ENCODE results near the gene TET1.
"Not testable (repeated sequence)": the region's sequence is repeated elsewhere in the genome, so short reads cannot be mapped to it uniquely, and the experiment has no call there.

Gene TET1

GRCh38 chr10:68562661-68563570 lies 2.8 kb downstream of the TET1 start:
- Histone ChIP-seq H3K4me1 (ENCODE audit: control insufficient read depth in 2 of 2, insufficient read depth in 2 of 2, low read length in 2 of 2) (peaks cover 0 to 2% of the 10 kb centered on the region in 2 donors), H3K27me3 (ENCODE audit: control insufficient read depth in 2 of 2, insufficient read depth in 2 of 2, low read length in 2 of 2) (peaks cover 7 to 16% of the 10 kb centered on the region in 2 donors), H3K4me3 (ENCODE audit: low read length in 2 of 2) (peak overlapping the region in 1 of 2 donors; percentile 5), H3K9me3 (ENCODE audit: control insufficient read depth in 2 of 2, low read length in 2 of 2) (no peaks in the 10 kb centered on the region), H3K9ac (ENCODE audit: low read depth in 1 of 2, low read length in 2 of 2) (no peak overlapping the region), H3K27ac (ENCODE audit: low read depth in 2 of 2, low read length in 2 of 2) (no peak overlapping the region), H3K36me3 (ENCODE audit: control insufficient read depth in 2 of 2, insufficient read depth in 2 of 2, low read length in 2 of 2) (no peaks in the 10 kb centered on the region)

DNA sequence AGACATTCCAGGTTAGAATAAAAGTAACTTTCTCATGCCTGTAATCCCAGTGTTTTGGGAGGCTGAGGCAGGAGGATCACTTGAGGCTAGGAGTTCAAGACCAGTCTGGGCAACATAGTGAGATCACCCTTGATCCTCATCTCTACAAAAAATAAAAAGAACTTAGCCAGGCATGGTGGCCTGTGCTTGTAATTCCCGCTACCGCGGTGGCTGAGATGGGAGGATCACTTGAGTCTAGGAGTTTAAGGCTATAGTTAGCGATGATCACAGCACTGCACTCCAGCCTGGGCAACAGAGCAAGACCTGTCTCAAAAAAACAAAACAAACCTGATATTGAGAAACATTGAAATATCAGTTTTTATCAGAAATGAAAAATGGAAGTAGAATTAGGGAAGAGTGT lies 4.6 kb downstream of the TET1 start:
- H3K4me3 ChIP-seq (ENCODE audit: low read length in 2 of 2) = no peak overlapping the region
- peaks cover 7 to 12% of the 10 kb centered on the region in 2 donors for H3K27me3 ChIP-seq (ENCODE audit: control insufficient read depth in 2 of 2, insufficient read depth in 2 of 2, low read length in 2 of 2)
- H3K4me1 ChIP-seq (ENCODE audit: control insufficient read depth in 2 of 2, insufficient read depth in 2 of 2, low read length in 2 of 2) = peaks cover 0 to 2% of the 10 kb centered on the region in 2 donors

DNA sequence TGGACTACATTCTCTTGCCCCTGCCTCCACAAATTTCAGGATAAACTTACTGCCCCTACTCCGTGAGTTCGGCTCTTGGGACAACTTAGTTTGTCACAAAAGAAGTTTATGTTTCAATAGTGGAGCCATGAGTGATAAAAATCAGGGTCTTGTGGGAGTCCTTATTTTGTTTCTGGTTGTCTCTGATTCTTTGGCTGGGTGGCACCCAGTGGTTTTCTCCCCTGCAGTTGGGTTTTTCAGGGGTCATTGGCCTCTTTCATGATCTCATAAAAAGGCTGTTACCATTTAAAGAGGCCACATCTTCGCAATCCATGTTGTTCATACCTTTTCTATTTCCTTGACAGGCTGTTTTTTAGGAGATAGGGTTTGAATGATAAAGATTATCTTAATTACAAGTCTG lies 5.5 kb downstream of the TET1 start:
- H3K4me1 ChIP-seq (ENCODE audit: control insufficient read depth in 2 of 2, insufficient read depth in 2 of 2, low read length in 2 of 2) = peaks cover 0 to 2% of the 10 kb centered on the region in 2 donors
- H3K27ac ChIP-seq (ENCODE audit: low read depth in 2 of 2, low read length in 2 of 2) = no peak overlapping the region
- H3K9ac ChIP-seq (ENCODE audit: low read depth in 1 of 2, low read length in 2 of 2) = no peak overlapping the region
- no peaks in the 10 kb centered on the region for H3K36me3 ChIP-seq (ENCODE audit: control insufficient read depth in 2 of 2, insufficient read depth in 2 of 2, low read length in 2 of 2)
- H3K27me3 ChIP-seq (ENCODE audit: control insufficient read depth in 2 of 2, insufficient read depth in 2 of 2, low read length in 2 of 2) = peaks cover 7% of the 10 kb centered on the region in 2 donors
- H3K4me3 ChIP-seq (ENCODE audit: low read length in 2 of 2) = no peak overlapping the region
- no peaks in the 10 kb centered on the region for H3K9me3 ChIP-seq (ENCODE audit: control insufficient read depth in 2 of 2, low read length in 2 of 2)

More for the DNA sequence above, 4.6 kb downstream of the TET1 start:
- no peaks in the 10 kb centered on the region for H3K36me3 ChIP-seq (ENCODE audit: control insufficient read depth in 2 of 2, insufficient read depth in 2 of 2, low read length in 2 of 2)
- no peak overlapping the region for H3K9ac ChIP-seq (ENCODE audit: low read depth in 1 of 2, low read length in 2 of 2)
- no peak overlapping the region for H3K27ac ChIP-seq (ENCODE audit: low read depth in 2 of 2, low read length in 2 of 2)
- no peaks in the 10 kb centered on the region for H3K9me3 ChIP-seq (ENCODE audit: control insufficient read depth in 2 of 2, low read length in 2 of 2)

DNA sequence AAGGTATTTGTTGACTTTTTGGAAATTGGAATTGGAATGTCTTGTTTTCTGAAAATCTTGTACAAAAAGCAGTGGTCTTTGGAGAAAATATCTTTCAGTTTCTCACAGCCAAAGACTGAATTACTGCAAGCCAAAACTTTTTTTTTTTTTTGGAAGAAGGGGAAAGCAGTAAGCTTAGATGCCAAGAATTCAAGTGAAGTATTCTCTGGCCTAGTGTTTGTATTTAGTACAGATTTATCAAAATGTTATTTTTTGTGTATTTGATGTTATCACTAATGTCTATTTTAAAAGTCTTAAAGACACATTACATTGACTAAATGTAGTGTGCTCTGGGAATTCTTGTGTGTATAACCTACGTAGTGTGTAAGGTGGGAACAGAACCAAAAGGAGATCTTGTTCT lies 6.2 kb downstream of the TET1 start:
- no peak overlapping the region for H3K4me3 ChIP-seq (ENCODE audit: low read length in 2 of 2)
- no peaks in the 10 kb centered on the region for H3K4me1 ChIP-seq (ENCODE audit: control insufficient read depth in 2 of 2, insufficient read depth in 2 of 2, low read length in 2 of 2)
- no peaks in the 10 kb centered on the region for H3K36me3 ChIP-seq (ENCODE audit: control insufficient read depth in 2 of 2, insufficient read depth in 2 of 2, low read length in 2 of 2)
- no peak overlapping the region for H3K27ac ChIP-seq (ENCODE audit: low read depth in 2 of 2, low read length in 2 of 2)
- no peaks in the 10 kb centered on the region for H3K9me3 ChIP-seq (ENCODE audit: control insufficient read depth in 2 of 2, low read length in 2 of 2)
- H3K27me3 ChIP-seq (ENCODE audit: control insufficient read depth in 2 of 2, insufficient read depth in 2 of 2, low read length in 2 of 2) = peaks cover 3% of the 10 kb centered on the region in 2 donors
- H3K9ac ChIP-seq (ENCODE audit: low read depth in 1 of 2, low read length in 2 of 2) = no peak overlapping the region

DNA sequence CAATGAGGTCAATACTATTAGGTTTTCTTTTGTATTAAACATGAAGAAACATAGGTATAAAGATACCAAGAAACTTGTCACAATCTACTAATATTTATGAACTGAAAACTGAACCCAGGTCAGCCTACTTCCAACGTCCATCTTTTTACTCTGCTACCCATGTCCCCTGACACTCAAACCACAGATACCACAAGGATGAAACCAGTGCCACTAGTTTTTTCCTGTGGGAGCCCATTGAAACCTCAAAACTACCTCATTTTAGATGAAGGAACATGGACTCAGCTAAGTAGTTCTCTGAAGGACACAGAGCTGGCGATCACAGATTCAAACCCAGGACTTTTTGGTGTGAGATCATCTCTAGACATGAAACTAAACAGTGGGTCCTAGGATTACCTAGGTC lies 6.8 kb downstream of the TET1 start:
- H3K4me1 ChIP-seq (ENCODE audit: control insufficient read depth in 2 of 2, insufficient read depth in 2 of 2, low read length in 2 of 2) = no peaks in the 10 kb centered on the region
- no peak overlapping the region for H3K27ac ChIP-seq (ENCODE audit: low read depth in 2 of 2, low read length in 2 of 2)
- H3K9ac ChIP-seq (ENCODE audit: low read depth in 1 of 2, low read length in 2 of 2) = no peak overlapping the region
- H3K4me3 ChIP-seq (ENCODE audit: low read length in 2 of 2) = no peak overlapping the region
- no peaks in the 10 kb centered on the region for H3K9me3 ChIP-seq (ENCODE audit: control insufficient read depth in 2 of 2, low read length in 2 of 2)
- H3K36me3 ChIP-seq (ENCODE audit: control insufficient read depth in 2 of 2, insufficient read depth in 2 of 2, low read length in 2 of 2) = no peaks in the 10 kb centered on the region
- no peaks in the 10 kb centered on the region for H3K27me3 ChIP-seq (ENCODE audit: control insufficient read depth in 2 of 2, insufficient read depth in 2 of 2, low read length in 2 of 2)

DNA sequence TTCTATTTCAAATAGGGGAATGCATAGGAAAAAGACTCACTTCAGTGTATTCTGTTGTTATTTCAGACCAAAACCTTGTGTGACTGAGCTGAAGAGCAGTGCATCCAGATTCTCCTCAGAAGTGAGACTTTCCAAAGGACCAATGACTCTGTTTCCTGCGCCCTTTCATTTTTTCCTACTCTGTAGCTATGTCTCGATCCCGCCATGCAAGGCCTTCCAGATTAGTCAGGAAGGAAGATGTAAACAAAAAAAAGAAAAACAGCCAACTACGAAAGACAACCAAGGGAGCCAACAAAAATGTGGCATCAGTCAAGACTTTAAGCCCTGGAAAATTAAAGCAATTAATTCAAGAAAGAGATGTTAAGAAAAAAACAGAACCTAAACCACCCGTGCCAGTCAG lies 12.0 kb downstream of the TET1 start:
- no peaks in the 10 kb centered on the region for H3K9me3 ChIP-seq (ENCODE audit: control insufficient read depth in 2 of 2, low read length in 2 of 2)
- H3K36me3 ChIP-seq (ENCODE audit: control insufficient read depth in 2 of 2, insufficient read depth in 2 of 2, low read length in 2 of 2) = no peaks in the 10 kb centered on the region
- H3K9ac ChIP-seq (ENCODE audit: low read depth in 1 of 2, low read length in 2 of 2) = no peak overlapping the region
- H3K4me1 ChIP-seq (ENCODE audit: control insufficient read depth in 2 of 2, insufficient read depth in 2 of 2, low read length in 2 of 2) = no peaks in the 10 kb centered on the region
- no peak overlapping the region for H3K27ac ChIP-seq (ENCODE audit: low read depth in 2 of 2, low read length in 2 of 2)
- H3K27me3 ChIP-seq (ENCODE audit: control insufficient read depth in 2 of 2, insufficient read depth in 2 of 2, low read length in 2 of 2) = no peaks in the 10 kb centered on the region
- H3K4me3 ChIP-seq (ENCODE audit: low read length in 2 of 2) = no peak overlapping the region

- no peaks in the 10 kb centered on the region for H3K36me3 ChIP-seq (ENCODE audit: control insufficient read depth in 2 of 2, insufficient read depth in 2 of 2, low read length in 2 of 2)
- no peak overlapping the region for H3K27ac ChIP-seq (ENCODE audit: low read depth in 2 of 2, low read length in 2 of 2)
- H3K9ac ChIP-seq (ENCODE audit: low read depth in 1 of 2, low read length in 2 of 2) = no peak overlapping the region
- H3K27me3 ChIP-seq (ENCODE audit: control insufficient read depth in 2 of 2, insufficient read depth in 2 of 2, low read length in 2 of 2) = no peaks in the 10 kb centered on the region
- H3K4me1 ChIP-seq (ENCODE audit: control insufficient read depth in 2 of 2, insufficient read depth in 2 of 2, low read length in 2 of 2) = no peaks in the 10 kb centered on the region
- H3K4me3 ChIP-seq (ENCODE audit: low read length in 2 of 2) = no peak overlapping the region
- H3K9me3 ChIP-seq (ENCODE audit: control insufficient read depth in 2 of 2, low read length in 2 of 2) = no peaks in the 10 kb centered on the region
These were observed 13.9 kb downstream of the TET1 start for GRCh38 chr10:68574051-68574450.

GRCh38 chr10:68576118-68576517 lies 16.0 kb downstream of the TET1 start:
- H3K4me1 ChIP-seq (ENCODE audit: control insufficient read depth in 2 of 2, insufficient read depth in 2 of 2, low read length in 2 of 2) = no peaks in the 10 kb centered on the region
- no peak overlapping the region for H3K4me3 ChIP-seq (ENCODE audit: low read length in 2 of 2)
- no peaks in the 10 kb centered on the region for H3K9me3 ChIP-seq (ENCODE audit: control insufficient read depth in 2 of 2, low read length in 2 of 2)
- no peak overlapping the region for H3K27ac ChIP-seq (ENCODE audit: low read depth in 2 of 2, low read length in 2 of 2)
- no peaks in the 10 kb centered on the region for H3K27me3 ChIP-seq (ENCODE audit: control insufficient read depth in 2 of 2, insufficient read depth in 2 of 2, low read length in 2 of 2)
- no peak overlapping the region for H3K9ac ChIP-seq (ENCODE audit: low read depth in 1 of 2, low read length in 2 of 2)
- no peaks in the 10 kb centered on the region for H3K36me3 ChIP-seq (ENCODE audit: control insufficient read depth in 2 of 2, insufficient read depth in 2 of 2, low read length in 2 of 2)

- Histone ChIP-seq H3K36me3 (ENCODE audit: control insufficient read depth in 2 of 2, insufficient read depth in 2 of 2, low read length in 2 of 2) (no peaks in the 10 kb centered on the region), H3K9ac (ENCODE audit: low read depth in 1 of 2, low read length in 2 of 2) (no peak overlapping the region), H3K4me1 (ENCODE audit: control insufficient read depth in 2 of 2, insufficient read depth in 2 of 2, low read length in 2 of 2) (no peaks in the 10 kb centered on the region), H3K9me3 (ENCODE audit: control insufficient read depth in 2 of 2, low read length in 2 of 2) (no peaks in the 10 kb centered on the region), H3K27me3 (ENCODE audit: control insufficient read depth in 2 of 2, insufficient read depth in 2 of 2, low read length in 2 of 2) (no peaks in the 10 kb centered on the region), H3K4me3 (ENCODE audit: low read length in 2 of 2) (no peak overlapping the region), H3K27ac (ENCODE audit: low read depth in 2 of 2, low read length in 2 of 2) (no peak overlapping the region)
These were observed 18.8 kb downstream of the TET1 start for GRCh38 chr10:68578974-68579373.

DNA sequence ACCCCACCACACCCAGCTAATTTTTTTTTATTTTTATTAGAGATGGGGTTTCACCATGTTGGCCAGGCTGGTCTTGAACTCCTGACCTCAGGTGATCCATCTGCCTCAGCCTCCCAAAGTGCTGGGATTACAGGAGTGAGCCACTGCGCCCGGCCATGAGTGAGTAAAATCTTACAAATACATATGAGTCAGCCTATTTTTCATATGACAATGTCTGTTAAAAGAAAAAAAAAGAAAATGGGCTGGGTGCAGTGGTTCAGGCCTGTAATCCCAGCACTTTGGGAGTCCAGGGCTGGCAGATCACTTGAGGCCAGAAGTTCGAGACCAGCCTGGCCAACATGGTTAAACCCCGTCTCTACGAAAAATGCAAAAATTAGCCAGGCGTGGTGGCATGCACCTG lies 24.1 kb downstream of the TET1 start:
- not testable (repeated sequence) for H3K9ac ChIP-seq (ENCODE audit: low read depth in 1 of 2, low read length in 2 of 2)

More for the DNA sequence above, 24.1 kb downstream of the TET1 start:
- H3K4me1 ChIP-seq (ENCODE audit: control insufficient read depth in 2 of 2, insufficient read depth in 2 of 2, low read length in 2 of 2); H3K9me3 ChIP-seq (ENCODE audit: control insufficient read depth in 2 of 2, low read length in 2 of 2); H3K27me3 ChIP-seq (ENCODE audit: control insufficient read depth in 2 of 2, insufficient read depth in 2 of 2, low read length in 2 of 2); H3K27ac ChIP-seq (ENCODE audit: low read depth in 2 of 2, low read length in 2 of 2); H3K4me3 ChIP-seq (ENCODE audit: low read length in 2 of 2); H3K36me3 ChIP-seq (ENCODE audit: control insufficient read depth in 2 of 2, insufficient read depth in 2 of 2, low read length in 2 of 2): not testable (repeated sequence)

Measured in mucosa of rectum (tissue), 2 donors.